Measurements from ENCODE around the gene OGDH. TPM values are rescaled to one million over a fixed set of nuclear protein-coding genes. Genes with fewer than 3 reads are reported as not detected.
A peak's percentile ranks its signal among the peaks of the same experiment; 100 is the strongest.
"Not testable (repeated sequence)": the region's sequence is repeated elsewhere in the genome, so short reads cannot be mapped to it uniquely, and the experiment has no call there.

The OGDH gene
- total and polyA plus RNA-seq, 2 of the 13 experiments (the other 11 are each of a cell fraction or from before 2014, with no cell fraction given), result 17.4 to 25.4 TPM

GRCh38 chr7:44724276-44724675 is 117.8 kb downstream of the OGDH start:
- ChIA-PET CTCF (ENCODE audit: low intra/inter-chr PET ratio, low total read pairs) (no interaction called here), POLR2A (interaction anchor here (0.6 kb wide), 1 partner anchor 14 kb away, joined by 6 read pairs; no protein-coding TSS in a partner anchor)
- BruUV-seq (replicated peaks), result no TSS peak
- H3K79me2 ChIP-seq (ENCODE audit: insufficient read depth, low read length), result no peaks in the 10 kb centered on the region
- H2AFZ ChIP-seq (ENCODE audit: low read length), result no peak overlapping the region
- DNase-seq (ENCODE audit: low spot score) (no peak), ATAC-seq (no peak), FAIRE-seq (no peak)
- no peaks in the 10 kb centered on the region for H3K36me3 ChIP-seq (replicated peaks in 1 of 2; ENCODE audit: control insufficient read depth in 1 of 2, insufficient read depth in 2 of 2, low read length in 2 of 2)
- no peak overlapping the region for H3K27ac ChIP-seq (ENCODE audit: extremely low read length, insufficient read depth, low read length)
- WGBS (ENCODE audit: low lambda C conversion rate), result 59% methylated on average over 3 of the region's 4 CpGs
- peaks cover 14% of the 10 kb centered on the region for H3K4me1 ChIP-seq (ENCODE audit: insufficient read depth, low read length)
- H3K27me3 ChIP-seq (ENCODE audit: control insufficient read depth in 1 of 2, insufficient read depth in 2 of 2, low read length in 2 of 2), result no peaks in the 10 kb centered on the region
- no peak overlapping the region for H3K4me3 ChIP-seq (replicated peaks in 1 of 3; ENCODE audit: insufficient read depth in 1 of 3, low read depth in 2 of 3, low read length in 3 of 3)
- no peak overlapping the region for H3K4me2 ChIP-seq (ENCODE audit: low read depth, low read length)
- H3K9me3 ChIP-seq (ENCODE audit: low read length), result peaks cover 8% of the 10 kb centered on the region
- intact Hi-C loops (cut with micrococcal nuclease; ENCODE audit: unreplicated experiment), result no loop called here
- no peak for TF ChIP-seq RXRB (CRISPR knock-in tag; IDR thresholded peaks at IDR 0.05; ENCODE audit: borderline replicate concordance)
- TF ChIP-seq ZFX (CRISPR knock-in tag; IDR thresholded peaks at IDR 0.05; ENCODE audit: low read depth), result no peak
- no peak for TF ChIP-seq FOXK2 (IDR thresholded peaks at IDR 0.05)
- TF ChIP-seq ZNF33B (CRISPR knock-in tag; IDR thresholded peaks at IDR 0.05), result no peak
- TF ChIP-seq ZNF782 (CRISPR knock-in tag; IDR thresholded peaks at IDR 0.05; ENCODE audit: borderline replicate concordance), result no peak
- no peak for TF ChIP-seq ZNF589 (CRISPR knock-in tag; conservative IDR thresholded peaks at IDR 0.05)
- no peak for TF ChIP-seq NFATC3 (CRISPR knock-in tag; IDR thresholded peaks at IDR 0.05)
- in situ Hi-C loops (cut with HindIII; ENCODE audit: extremely low pct_ligation_motif_present, low pct_unique_long_range_greater_than_20kb), result no loop called here
- H3K9ac ChIP-seq (ENCODE audit: insufficient read depth, low read depth, low read length), result no peak overlapping the region
- no peaks in the 10 kb centered on the region for H4K20me1 ChIP-seq (ENCODE audit: insufficient read depth, low read length)

DNA sequence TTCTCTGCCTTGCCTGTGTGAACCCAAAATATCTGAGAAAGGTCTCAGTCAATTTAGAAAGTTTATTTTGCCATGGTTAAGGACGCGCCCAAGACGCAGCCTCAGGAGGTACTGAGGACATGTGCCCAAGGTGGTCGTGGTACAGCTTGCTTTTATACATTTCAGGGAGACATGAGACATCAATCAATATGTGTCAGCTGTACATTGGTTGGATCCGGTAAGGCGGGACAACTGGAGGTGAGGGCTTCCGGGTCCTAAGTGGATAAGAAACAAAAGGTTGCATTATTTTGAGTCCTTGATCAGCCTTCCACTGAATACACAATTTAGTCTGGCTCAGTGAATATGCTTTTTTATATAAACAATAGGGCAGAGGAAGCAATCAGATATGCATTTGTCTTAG is 119.8 kb downstream of the OGDH start:
- peak overlapping the region; percentile 15; the same call in 1 of the 2 replicates for H3K9ac ChIP-seq (ENCODE audit: insufficient read depth, low read depth, low read length)
- intact Hi-C loops (cut with micrococcal nuclease; ENCODE audit: unreplicated experiment); H3K9me3 ChIP-seq (ENCODE audit: low read length); H3K79me2 ChIP-seq (ENCODE audit: insufficient read depth, low read length); POLR2A ChIA-PET; in situ Hi-C loops (cut with HindIII; ENCODE audit: extremely low pct_ligation_motif_present, low pct_unique_long_range_greater_than_20kb); H2AFZ ChIP-seq (ENCODE audit: low read length); H3K4me3 ChIP-seq (replicated peaks in 1 of 3; ENCODE audit: insufficient read depth in 1 of 3, low read depth in 2 of 3, low read length in 3 of 3); CTCF ChIA-PET (ENCODE audit: low intra/inter-chr PET ratio, low total read pairs); H3K36me3 ChIP-seq (replicated peaks in 1 of 2; ENCODE audit: control insufficient read depth in 1 of 2, insufficient read depth in 2 of 2, low read length in 2 of 2); H3K27me3 ChIP-seq (ENCODE audit: control insufficient read depth in 1 of 2, insufficient read depth in 2 of 2, low read length in 2 of 2); H3K27ac ChIP-seq (ENCODE audit: extremely low read length, insufficient read depth, low read length); BruUV-seq (replicated peaks); H4K20me1 ChIP-seq (ENCODE audit: insufficient read depth, low read length); FAIRE-seq; TF ChIP-seq GABPA (IDR thresholded peaks at IDR 0.05; ENCODE audit: low read depth, low read length); SOX13 (IDR thresholded peaks at IDR 0.05): not testable (repeated sequence)
- WGBS (ENCODE audit: low lambda C conversion rate), result 36% methylated on average over 7 of the region's 7 CpGs
- peak; percentile 74 for TF ChIP-seq PBX2 (CRISPR knock-in tag; IDR thresholded peaks at IDR 0.05)
- peak; percentile 69 for TF ChIP-seq GABPA (CRISPR knock-in tag; IDR thresholded peaks at IDR 0.05; ENCODE audit: low read depth)
- peak; percentile 73 for TF ChIP-seq SP2 (CRISPR knock-in tag; IDR thresholded peaks at IDR 0.05)
- TF ChIP-seq ELF1 (CRISPR knock-in tag; IDR thresholded peaks at IDR 0.05), result peak; percentile 67
- TF ChIP-seq SOX13 (CRISPR knock-in tag; conservative IDR thresholded peaks at IDR 0.05 in 1 of 2, IDR thresholded peaks at IDR 0.05 in 1 of 2), result 0 out of 4 replicates have a peak, but pooled peaks of 1 of the 2 experiments have one; percentile 12
- TF ChIP-seq HOXA5 (CRISPR knock-in tag; IDR thresholded peaks at IDR 0.05), result peak; percentile 85
- TF ChIP-seq NFYB (CRISPR knock-in tag; IDR thresholded peaks at IDR 0.05), result peak; percentile 57; the same call in 1 of the 2 replicates
- TF ChIP-seq ATF1 (CRISPR knock-in tag; IDR thresholded peaks at IDR 0.05), result peak; percentile 47; the same call in 1 of the 2 replicates
- TF ChIP-seq GABPB1 (CRISPR knock-in tag; IDR thresholded peaks at IDR 0.05), result peak; percentile 57; the same call in 1 of the 2 replicates
- TF ChIP-seq NFYC (CRISPR knock-in tag; IDR thresholded peaks at IDR 0.05), result peak; percentile 76
- peak; percentile 69; the same call in 1 of the 2 replicates for TF ChIP-seq HOXD1 (CRISPR knock-in tag; IDR thresholded peaks at IDR 0.05)
- TF ChIP-seq, protein P1, sequence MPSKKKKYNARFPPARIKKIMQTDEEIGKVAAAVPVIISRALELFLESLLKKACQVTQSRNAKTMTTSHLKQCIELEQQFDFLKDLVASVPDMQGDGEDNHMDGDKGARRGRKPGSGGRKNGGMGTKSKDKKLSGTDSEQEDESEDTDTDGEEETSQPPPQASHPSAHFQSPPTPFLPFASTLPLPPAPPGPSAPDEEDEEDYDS (CRISPR knock-in tag; IDR thresholded peaks at IDR 0.05), result peak; percentile 17; the same call in 1 of the 2 replicates
- ATAC-seq (peak; percentile 47), DNase-seq (ENCODE audit: low spot score) (peak; percentile 42)
- H3K4me2 ChIP-seq (ENCODE audit: low read depth, low read length), result peak overlapping the region; percentile 55
- peaks cover 26% of the 10 kb centered on the region for H3K4me1 ChIP-seq (ENCODE audit: insufficient read depth, low read length)
